SK-N-SH (cell line): Measurements from ENCODE around the gene MTTP. TPM values are rescaled to one million over a fixed set of nuclear protein-coding genes. Genes with fewer than 3 reads are reported as not detected.

ENCODE experiments used
- CTCF ChIA-PET: fragments of 300-600, 350-600 bp; formaldehyde crosslinking; extraction: SDS; loops from one replicate; lab custom pipeline; 2021; lab: Yijun Ruan, JAX
- POLR2A ChIA-PET: fragments of 350-600 bp; sonication (Branson Sonifier 250); formaldehyde crosslinking; extraction: SDS; loops from one replicate; lab custom pipeline; 2020; ENCODE audit warnings: antibody characterized with exemption, inconsistent platforms; lab: Yijun Ruan, JAX
- DNase-seq: peaks from one replicate; pipeline ENCODE4 v3.0.0; 2012
- H2AFZ ChIP-seq: fragments of 200-600 bp; sonication (generic); 2 replicates; pipeline ENCODE4 v1.8.1; 2016; ENCODE audit warnings: antibody characterized with exemption, mild to moderate bottlenecking, low read depth
- H3F3A ChIP-seq: fragments of 200-600 bp; sonication (generic); replicated peaks from 2 replicates; pipeline ENCODE3; 2016; ENCODE audit warnings: antibody characterized with exemption, mild to moderate bottlenecking; ENCODE audit not compliant: insufficient read depth
- H3K27ac ChIP-seq, 2 experiments: fragments of 200-500 bp in 1 of 2; fragments of 200-600 bp in 1 of 2; sonication (Bioruptor generic) in 1 of 2; sonication (generic), shearing (Covaris generic) in 1 of 2; 2 replicates each; pipeline versions ENCODE4 v1.5.1 to v1.6.1; 2014 to 2016; ENCODE audit warnings: low read depth in 2 of 2, inconsistent platforms in 1 of 2, low read length in 1 of 2, mild to moderate bottlenecking in 1 of 2, mixed read lengths in 1 of 2
- H3K27me3 ChIP-seq: fragments of 200-600 bp; sonication (generic), shearing (Covaris generic); 2 replicates; pipeline ENCODE4 v1.6.1; 2016; ENCODE audit warnings: mixed run types; ENCODE audit not compliant: insufficient read depth
- H3K36me3 ChIP-seq, 2 experiments: fragments of 200-500 bp in 1 of 2; fragments of 200-600 bp in 1 of 2; sonication (Bioruptor generic) in 1 of 2; sonication (generic) in 1 of 2; replicated peaks in 1 of 2; 2 replicates each; pipeline versions ENCODE3 to v1.5.1; 2014 to 2016; ENCODE audit warnings: low read length in 1 of 2, mild to moderate bottlenecking in 1 of 2; ENCODE audit not compliant: insufficient read depth in 2 of 2, control insufficient read depth in 1 of 2
- H3K4me1 ChIP-seq, 2 experiments: fragments of 200-500 bp in 1 of 2; fragments of 200-600 bp in 1 of 2; sonication (Bioruptor generic) in 1 of 2; sonication (generic), shearing (Covaris generic) in 1 of 2; 2 replicates each; pipeline versions ENCODE4 v1.5.1 to v1.6.1; 2014 to 2016; ENCODE audit warnings: low read depth in 1 of 2, low read length in 1 of 2, mixed run types in 1 of 2; ENCODE audit not compliant: insufficient read depth in 2 of 2, control insufficient read depth in 1 of 2
- H3K4me2 ChIP-seq: fragments of 200-600 bp; sonication (generic), shearing (Covaris generic); 2 replicates; pipeline ENCODE4 v1.6.1; 2017; ENCODE audit warnings: mixed run types
- H3K4me3 ChIP-seq, 2 experiments: fragments of 200-500 bp in 1 of 2; fragments of 200-600 bp in 1 of 2; sonication (Bioruptor generic) in 1 of 2; sonication (generic), shearing (Covaris generic) in 1 of 2; 2 replicates each; pipeline versions ENCODE4 v1.5.1 to v1.8.1; 2014 to 2016; ENCODE audit warnings: low read depth in 2 of 2, inconsistent platforms in 1 of 2, low read length in 1 of 2, mild to moderate bottlenecking in 1 of 2, mixed read lengths in 1 of 2, moderate library complexity in 1 of 2
- H3K79me2 ChIP-seq: fragments of 200-600 bp; sonication (generic); 2 replicates; pipeline ENCODE4 v1.8.1; 2017; ENCODE audit warnings: mild to moderate bottlenecking; ENCODE audit not compliant: insufficient read depth
- H3K9ac ChIP-seq: fragments of 200-600 bp; sonication (generic); 2 replicates; pipeline ENCODE4 v1.6.1; 2017; ENCODE audit warnings: mixed run types
- H3K9me2 ChIP-seq: fragments of 200-600 bp; sonication (generic); 2 replicates; pipeline ENCODE4 v1.6.1; 2017; ENCODE audit warnings: mixed run types
- H3K9me3 ChIP-seq: fragments of 200-600 bp; sonication (generic); 2 replicates; pipeline ENCODE4 v1.6.1; 2017; ENCODE audit warnings: mixed run types, mild to moderate bottlenecking, moderate library complexity
- H4K20me1 ChIP-seq: fragments of 200-600 bp; sonication (generic); 2 replicates; pipeline ENCODE4 v1.6.1; 2017; ENCODE audit warnings: mild to moderate bottlenecking, mixed run types; ENCODE audit not compliant: insufficient read depth
- CHD2 ChIP-seq: fragments of 150-350 bp; IDR thresholded peaks from 2 replicates; pipeline ENCODE4 v1.6.1; 2018; ENCODE audit warnings: low read length; ENCODE audit not compliant: partially characterized antibody
- ELF1 ChIP-seq: IDR thresholded peaks from 2 replicates; pipeline ENCODE4 v1.4.0; 2012
- EZH2phosphoT487 ChIP-seq: fragments of 200-600 bp; sonication (generic); IDR thresholded peaks from 2 replicates; pipeline ENCODE4 v1.6.1; 2017; ENCODE audit warnings: low read depth, mixed run types, mild to moderate bottlenecking, antibody characterized with exemption, moderate library complexity, borderline replicate concordance
- FOXJ3 ChIP-seq: sonication (generic); formaldehyde crosslinking; IDR thresholded peaks from 2 replicates; pipeline ENCODE4 v1.5.1; 2020; ENCODE audit warnings: mild to moderate bottlenecking, missing genetic modification reagents
- FOXM1 ChIP-seq: IDR thresholded peaks from 2 replicates; pipeline ENCODE4 v1.4.0; 2012; ENCODE audit warnings: low read depth, mild to moderate bottlenecking
- MEF2A ChIP-seq: IDR thresholded peaks from 2 replicates; pipeline ENCODE4 v1.4.0; 2012; ENCODE audit warnings: low read depth, borderline replicate concordance
- MXI1 ChIP-seq: IDR thresholded peaks from 2 replicates; pipeline ENCODE4 v1.6.1; 2012; ENCODE audit warnings: mild to moderate bottlenecking, low read depth, low read length, improper control_type of control experiment
- NFIC ChIP-seq: IDR thresholded peaks from 2 replicates; pipeline ENCODE4 v1.4.0; 2012; ENCODE audit warnings: borderline replicate concordance
- PBX3 ChIP-seq: IDR thresholded peaks from 2 replicates; pipeline ENCODE4; 2012
- RAD21 ChIP-seq: IDR thresholded peaks from 2 replicates; pipeline ENCODE4 v1.6.1; 2012; ENCODE audit warnings: mild to moderate bottlenecking, low read length
- RFX5 ChIP-seq: IDR thresholded peaks from 2 replicates; pipeline ENCODE4 v1.6.1; 2012; ENCODE audit warnings: mild to moderate bottlenecking, improper control_type of control experiment, low read length
- RXRA ChIP-seq: IDR thresholded peaks from 2 replicates; pipeline ENCODE4 v1.4.0; 2012; ENCODE audit warnings: low read depth, mild to moderate bottlenecking, borderline replicate concordance
- SIN3A ChIP-seq: IDR thresholded peaks from 2 replicates; pipeline ENCODE4 v1.6.1; 2012; ENCODE audit warnings: low read depth, mild to moderate bottlenecking, low read length, moderate library complexity, borderline replicate concordance
- SMC3 ChIP-seq: IDR thresholded peaks from 2 replicates; pipeline ENCODE4 v1.6.1; 2012; ENCODE audit warnings: low read depth, low read length, improper control_type of control experiment
- TAF1 ChIP-seq: IDR thresholded peaks from 2 replicates; pipeline ENCODE4 v1.6.1; 2012; ENCODE audit warnings: low read depth, mild to moderate bottlenecking, low read length, moderate library complexity, borderline replicate concordance
- TCF12 ChIP-seq: IDR thresholded peaks from 2 replicates; pipeline ENCODE4 v1.4.0; 2012
- WGBS: methylation state at CpG from one replicate; pipeline ENCODE4 v1.1.6; 2017; ENCODE audit warnings: low lambda C conversion rate; 5-methylcytosine and 5-hydroxymethylcytosine counted together
- polyA plus RNA-seq, 3 experiments: library from polyadenylated mRNA; depleted of rRNA; stranded (reverse); fragments of >200 nt; gene quantifications; 2 replicates each; pipeline ENCODE4 v1.2.3, GENCODE V29; 2012
- TF ChIP-seq, protein P1 (sequence below): IDR thresholded peaks from 2 replicates; pipeline ENCODE4 v1.4.0; 2012; ENCODE audit warnings: low read depth, borderline replicate concordance

MTTP gene
- polyA plus RNA-seq, 1 of the 3 experiments (the other 2 are of a cell fraction) = not detected

DNA sequence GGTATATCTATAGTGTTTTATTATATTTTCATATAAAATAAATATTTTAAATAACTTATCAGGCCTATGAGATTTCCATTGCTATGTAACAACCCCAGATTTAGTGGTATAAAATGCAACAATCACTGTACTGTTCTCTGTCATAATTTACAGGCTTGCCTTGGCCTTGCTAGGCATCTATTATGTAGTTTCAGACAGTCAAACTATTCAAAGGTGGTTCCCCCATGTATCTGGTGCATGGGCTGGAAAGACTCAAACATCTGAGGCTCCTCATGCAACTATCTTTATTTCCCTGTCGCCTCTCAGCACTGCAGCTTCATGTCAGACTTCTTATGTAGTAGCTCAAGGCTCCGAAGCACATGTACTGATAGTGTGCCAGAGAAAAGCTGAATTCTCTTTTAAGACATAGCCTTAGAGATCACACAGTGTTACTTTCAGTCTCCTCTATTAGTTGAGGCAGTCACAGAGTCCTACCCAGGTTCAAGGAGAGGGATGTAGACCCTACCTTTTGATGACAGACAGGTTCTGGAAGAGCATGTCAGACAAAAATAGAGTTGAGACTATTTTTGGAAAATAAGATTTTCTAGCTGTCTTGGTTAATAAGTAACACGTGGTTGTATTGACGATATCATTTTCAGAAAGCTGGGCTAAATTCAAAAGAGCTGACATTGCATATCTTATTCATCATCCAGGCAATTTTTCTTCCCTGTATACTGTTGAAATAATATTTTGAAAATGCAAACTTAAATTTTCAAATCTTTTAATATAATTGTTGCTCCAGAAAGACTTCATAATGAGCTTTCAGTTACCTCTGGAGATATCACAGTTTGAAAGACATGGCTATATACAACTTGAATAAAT is 19.4 kb downstream of the MTTP start (continued):
- no peak for TF ChIP-seq ELF1

DNA sequence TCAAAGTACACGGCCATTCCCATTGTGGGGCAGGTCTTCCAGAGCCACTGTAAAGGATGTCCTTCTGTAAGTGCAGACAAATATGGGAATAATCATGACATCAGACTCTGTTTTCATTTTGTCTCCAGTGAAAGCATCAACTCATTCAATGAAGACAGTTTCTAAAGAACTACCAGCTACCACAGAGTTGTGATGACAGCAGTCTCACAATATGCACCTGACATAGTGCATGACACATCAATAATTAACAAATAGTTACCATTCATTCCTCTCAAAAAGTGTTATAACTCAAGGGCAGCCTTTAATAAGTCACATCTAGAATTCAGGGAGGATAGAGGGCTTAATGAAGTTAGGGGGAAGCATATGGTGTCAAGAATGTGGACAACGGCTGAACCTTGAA is 20.2 kb downstream of the MTTP start:
- Histone ChIP-seq H4K20me1 (no peaks in the 10 kb centered on the region), H3K4me1 (no peaks in the 10 kb centered on the region), H2AFZ (no peak overlapping the region), H3F3A (no peaks in the 10 kb centered on the region), H3K4me3 (no peak overlapping the region), H3K9ac (no peak overlapping the region), H3K36me3 (no peaks in the 10 kb centered on the region), H3K27me3 (no peaks in the 10 kb centered on the region), H3K79me2 (no peaks in the 10 kb centered on the region)
- no peak for DNase-seq
- ChIA-PET POLR2A (no interaction called here), CTCF (interaction anchor here (0.6 kb wide), 1 partner anchor 41 kb away, joined by 4 read pairs; no protein-coding TSS in a partner anchor)
- TF ChIP-seq CHD2 (no peak), SMC3 (no peak), RXRA (no peak), TAF1 (no peak), EZH2phosphoT487 (no peak), SIN3A (no peak), MXI1 (no peak), TCF12 (no peak), RFX5 (no peak), FOXJ3 (CRISPR knock-in tag) (no peak), RAD21 (no peak), FOXM1 (no peak), MEF2A (no peak), PBX3 (no peak), NFIC (no peak)
- TF ChIP-seq, protein P1, sequence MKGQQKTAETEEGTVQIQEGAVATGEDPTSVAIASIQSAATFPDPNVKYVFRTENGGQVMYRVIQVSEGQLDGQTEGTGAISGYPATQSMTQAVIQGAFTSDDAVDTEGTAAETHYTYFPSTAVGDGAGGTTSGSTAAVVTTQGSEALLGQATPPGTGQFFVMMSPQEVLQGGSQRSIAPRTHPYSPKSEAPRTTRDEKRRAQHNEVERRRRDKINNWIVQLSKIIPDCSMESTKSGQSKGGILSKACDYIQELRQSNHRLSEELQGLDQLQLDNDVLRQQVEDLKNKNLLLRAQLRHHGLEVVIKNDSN = no peak
- TF ChIP-seq, all 33 proteins: peak for 0
- no peaks in the 10 kb centered on the region for H3K9me2 ChIP-seq
- 87% methylated on average over 2 of the region's 2 CpGs for WGBS
- H3K4me2 ChIP-seq = no peak overlapping the region
- no peaks in the 10 kb centered on the region for H3K9me3 ChIP-seq
- H3K27ac ChIP-seq = no peak overlapping the region
